PC-9 (cell line): Measurements from ENCODE around the gene BBC3. TPM values are rescaled to one million over a fixed set of nuclear protein-coding genes. Genes with fewer than 3 reads are reported as not detected.

Experiments
- BruUV-seq: library from RNA; stranded (reverse); fragments of 400-500 nt; replicated peaks from 2 replicates; lab custom pipeline; 2021; lab: Mats Ljungman, UMichigan
- CTCF ChIA-PET: fragments of 300-600 bp; sonication (Branson Sonifier 250); formaldehyde crosslinking; loops from one replicate; lab custom pipeline; 2022; ENCODE audit warnings: antibody characterized with exemption; lab: Charles Lee
- POLR2A ChIA-PET: fragments of 300-600 bp; sonication (Branson Sonifier 250); formaldehyde crosslinking; loops from one replicate; lab custom pipeline; 2022; ENCODE audit warnings: antibody characterized with exemption; ENCODE audit not compliant: unreplicated experiment; lab: Charles Lee
- DNase-seq, 2 experiments: peaks; one replicate each; pipeline versions ENCODE4 v3.0.0 to v3.0.0-alpha.2; 2015 to 2022; ENCODE audit warnings: mixed read lengths in 1 of 2
- H2AFZ ChIP-seq: fragments of 200-600 bp; sonication (generic); 2 replicates; pipeline ENCODE4 v1.8.1; 2017; ENCODE audit warnings: antibody characterized with exemption
- H3F3A ChIP-seq: fragments of 200-600 bp; sonication (generic); 2 replicates; pipeline ENCODE4 v1.8.1; 2017; ENCODE audit warnings: antibody characterized with exemption, mild to moderate bottlenecking, low read depth; ENCODE audit not compliant: insufficient read depth
- H3K27ac ChIP-seq: fragments of 200-600 bp; sonication (generic); 2 replicates; pipeline ENCODE4 v1.6.1; 2016; ENCODE audit warnings: mixed run types
- H3K27me3 ChIP-seq: fragments of 200-600 bp; sonication (generic); 2 replicates; pipeline ENCODE4 v1.6.1; 2016; ENCODE audit warnings: low read depth, mixed run types; ENCODE audit not compliant: insufficient read depth
- H3K36me3 ChIP-seq: fragments of 200-600 bp; sonication (generic); 2 replicates; pipeline ENCODE4 v1.6.1; 2016; ENCODE audit warnings: low read depth, mixed run types
- H3K4me1 ChIP-seq: fragments of 200-600 bp; sonication (generic); replicated peaks from 2 replicates; pipeline ENCODE4 v1.6.1; 2016; ENCODE audit warnings: mixed run types; ENCODE audit not compliant: insufficient read depth
- H3K4me2 ChIP-seq: fragments of 200-600 bp; sonication (generic); 2 replicates; pipeline ENCODE4 v1.6.1; 2017; ENCODE audit warnings: mixed run types
- H3K4me3 ChIP-seq: fragments of 200-600 bp; sonication (generic); 2 replicates; pipeline ENCODE4 v1.6.1; 2016; ENCODE audit warnings: mixed run types
- H3K79me2 ChIP-seq: fragments of 200-600 bp; sonication (generic); 2 replicates; pipeline ENCODE4 v1.6.1; 2017; ENCODE audit warnings: low read depth, mixed run types
- H3K9me2 ChIP-seq: fragments of 200-600 bp; sonication (generic); 2 replicates; pipeline ENCODE4 v1.8.1; 2017; ENCODE audit warnings: mild to moderate bottlenecking; ENCODE audit not compliant: insufficient read depth
- H3K9me3 ChIP-seq: fragments of 200-600 bp; sonication (generic); 2 replicates; pipeline ENCODE4 v1.8.1; 2016; ENCODE audit warnings: low read depth; ENCODE audit not compliant: insufficient read depth
- H4K20me1 ChIP-seq: fragments of 200-600 bp; sonication (generic); 2 replicates; pipeline ENCODE4 v1.8.1; 2017; ENCODE audit not compliant: insufficient read depth
- EZH2 ChIP-seq: fragments of 200-600 bp; sonication (generic); IDR thresholded peaks from 2 replicates; pipeline ENCODE4 v1.8.0; 2017; ENCODE audit warnings: antibody characterized with exemption, low read depth
- intact Hi-C: fragments of 100-400 bp; cut with micrococcal nuclease; formaldehyde crosslinking; loops from one replicate; pipeline ENCODE4 v1.10.0; 2022; ENCODE audit not compliant: unreplicated experiment
- total RNA-seq: library from RNA; stranded (reverse); gene quantifications from 2 replicates; pipeline ENCODE4 v1.2.3, GENCODE V29; 2021
- TF ChIP-seq, protein P1 (sequence below): fragments of 200-600 bp; sonication (generic); conservative IDR thresholded peaks from 2 replicates; pipeline ENCODE4 v1.6.1; 2017; ENCODE audit warnings: mixed run types, antibody characterized with exemption, mild to moderate bottlenecking, moderate library complexity

The BBC3 gene
- total RNA-seq, 1 experiment from 2014 or later = 18.8 TPM

DNA sequence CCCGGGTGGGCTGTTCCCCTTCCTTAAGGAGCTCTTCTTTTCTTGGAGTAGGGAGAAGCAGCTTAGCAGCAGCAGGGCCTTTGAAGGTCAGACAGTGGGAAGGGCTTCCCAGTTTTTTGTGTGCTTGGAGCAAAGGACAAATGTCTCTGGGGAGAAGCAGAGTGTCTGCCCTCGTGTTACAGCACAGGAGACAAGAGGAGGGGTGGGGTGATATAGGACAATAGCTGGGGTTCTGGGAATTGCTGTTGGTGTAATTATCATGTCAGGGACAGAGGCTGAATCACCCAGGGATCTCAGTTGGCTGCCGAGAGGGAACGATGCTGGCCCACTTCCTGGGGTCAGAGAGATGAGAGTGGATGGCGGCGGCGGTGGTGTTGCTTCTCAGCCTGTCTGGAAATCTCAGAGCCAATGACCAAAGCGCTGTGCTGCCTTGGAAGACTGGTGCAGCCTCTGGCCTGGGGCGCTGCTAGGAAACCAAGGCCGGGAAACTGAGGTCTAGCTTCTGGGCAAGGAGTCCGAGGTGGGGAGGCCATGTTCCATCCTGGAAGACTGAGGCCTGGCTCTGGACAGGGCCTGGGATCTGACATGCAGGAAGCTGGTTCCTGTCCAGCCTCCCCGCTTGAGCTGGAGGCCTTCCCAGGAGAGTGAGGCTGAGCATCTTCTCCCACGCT lies 44.9 kb upstream of the BBC3 start:
- Histone ChIP-seq H3F3A (peaks cover 57% of the 10 kb centered on the region), H3K4me1 (peaks cover 24% of the 10 kb centered on the region), H3K36me3 (no peaks in the 10 kb centered on the region), H3K79me2 (no peaks in the 10 kb centered on the region), H3K27ac (no peak overlapping the region), H3K4me2 (peak overlapping the region; percentile 70), H2AFZ (no peak overlapping the region), H3K27me3 (no peaks in the 10 kb centered on the region), H3K4me3 (no peak overlapping the region), H3K9me2 (no peaks in the 10 kb centered on the region), H3K9me3 (no peaks in the 10 kb centered on the region), H4K20me1 (no peaks in the 10 kb centered on the region)
- ChIA-PET CTCF (interaction anchor here (0.6 to 1.2 kb wide), 3 partner anchors 9 to 161 kb away, joined by 3 read pairs; no protein-coding TSS in a partner anchor), POLR2A (interaction anchor here (0.7 to 0.9 kb wide), 2 partner anchors 73 to 446 kb away, joined by 6 to 11 read pairs; partner anchors contain the start of gene DHX34)
- no peak for DNase-seq
- BruUV-seq = no TSS peak
- intact Hi-C loops = loop anchor here (10.0 kb wide), 1 partner anchor 329 kb away; the partner anchor contains the start of gene BICRA
- TF ChIP-seq EZH2 = no peak

DNA sequence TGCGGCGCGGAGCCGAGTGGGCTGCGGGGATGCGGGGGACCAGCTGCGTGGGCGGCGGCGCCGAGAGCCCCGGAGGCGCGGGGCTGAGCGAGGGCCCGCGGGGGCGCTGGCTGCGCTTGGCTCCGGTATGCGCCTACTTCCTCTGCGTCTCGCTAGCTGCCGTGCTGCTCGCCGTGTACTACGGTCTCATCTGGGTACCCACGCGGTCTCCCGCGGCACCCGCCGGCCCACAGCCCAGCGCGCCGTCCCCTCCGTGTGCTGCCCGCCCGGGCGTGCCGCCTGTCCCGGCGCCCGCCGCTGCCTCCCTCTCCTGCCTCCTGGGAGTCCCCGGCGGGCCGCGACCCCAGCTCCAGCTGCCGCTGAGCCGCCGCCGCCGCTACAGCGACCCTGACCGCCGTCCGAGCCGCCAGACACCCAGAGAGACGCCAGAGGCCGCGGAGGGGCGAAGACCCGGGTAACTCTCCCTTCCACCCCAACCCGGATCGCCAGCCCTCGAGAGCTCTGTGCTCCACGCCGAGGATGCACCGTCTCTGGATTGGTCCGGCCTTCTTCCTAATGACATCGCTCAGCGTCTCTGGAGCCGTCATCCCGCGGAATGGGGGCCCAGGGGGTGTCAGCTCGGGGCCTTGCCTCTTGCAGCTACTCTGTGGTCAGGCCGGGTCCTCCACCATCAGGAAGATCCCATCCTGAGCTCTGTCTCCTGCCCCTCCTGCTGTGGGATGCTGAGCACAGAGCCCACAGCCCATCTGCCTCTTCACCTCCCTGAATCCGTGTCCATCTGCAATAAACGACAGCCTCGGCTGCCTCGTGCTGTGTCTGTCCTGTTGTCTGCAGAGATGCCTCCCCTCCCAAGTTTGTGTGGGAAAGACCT lies 44.1 kb upstream of the BBC3 start:
- ChIA-PET POLR2A (interaction anchor here (0.6 to 1.8 kb wide), 7 partner anchors 13 to 929 kb away, joined by 4 to 33 read pairs (median 19); partner anchors contain the start of gene CCDC9), CTCF (interaction anchor here (0.7 to 1.2 kb wide), 3 partner anchors 10 to 119 kb away, joined by 3 to 4 read pairs (median 3); no protein-coding TSS in a partner anchor)
- no peak for TF ChIP-seq EZH2
- TF ChIP-seq, protein P1, sequence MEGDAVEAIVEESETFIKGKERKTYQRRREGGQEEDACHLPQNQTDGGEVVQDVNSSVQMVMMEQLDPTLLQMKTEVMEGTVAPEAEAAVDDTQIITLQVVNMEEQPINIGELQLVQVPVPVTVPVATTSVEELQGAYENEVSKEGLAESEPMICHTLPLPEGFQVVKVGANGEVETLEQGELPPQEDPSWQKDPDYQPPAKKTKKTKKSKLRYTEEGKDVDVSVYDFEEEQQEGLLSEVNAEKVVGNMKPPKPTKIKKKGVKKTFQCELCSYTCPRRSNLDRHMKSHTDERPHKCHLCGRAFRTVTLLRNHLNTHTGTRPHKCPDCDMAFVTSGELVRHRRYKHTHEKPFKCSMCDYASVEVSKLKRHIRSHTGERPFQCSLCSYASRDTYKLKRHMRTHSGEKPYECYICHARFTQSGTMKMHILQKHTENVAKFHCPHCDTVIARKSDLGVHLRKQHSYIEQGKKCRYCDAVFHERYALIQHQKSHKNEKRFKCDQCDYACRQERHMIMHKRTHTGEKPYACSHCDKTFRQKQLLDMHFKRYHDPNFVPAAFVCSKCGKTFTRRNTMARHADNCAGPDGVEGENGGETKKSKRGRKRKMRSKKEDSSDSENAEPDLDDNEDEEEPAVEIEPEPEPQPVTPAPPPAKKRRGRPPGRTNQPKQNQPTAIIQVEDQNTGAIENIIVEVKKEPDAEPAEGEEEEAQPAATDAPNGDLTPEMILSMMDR = no peak
- no peak overlapping the region for H3K27ac ChIP-seq
- peak overlapping the region; percentile 51; the same call in 1 of the 2 replicates for H3K4me3 ChIP-seq
- peak overlapping the region; percentile 70 for H3K4me2 ChIP-seq
- H3K9me3 ChIP-seq = no peaks in the 10 kb centered on the region
- no peak overlapping the region for H2AFZ ChIP-seq
- H3F3A ChIP-seq = peaks cover 49% of the 10 kb centered on the region
- H3K36me3 ChIP-seq = no peaks in the 10 kb centered on the region
- no peaks in the 10 kb centered on the region for H4K20me1 ChIP-seq
- intact Hi-C loops = loop anchor here (1.0 to 10.0 kb wide), 2 partner anchors 18 to 330 kb away; partner anchors contain the start of gene BICRA
- peaks cover 22% of the 10 kb centered on the region for H3K4me1 ChIP-seq
- H3K27me3 ChIP-seq = no peaks in the 10 kb centered on the region
- H3K9me2 ChIP-seq = no peaks in the 10 kb centered on the region
- DNase-seq = no peak
- no peaks in the 10 kb centered on the region for H3K79me2 ChIP-seq
- BruUV-seq = TSS peak; percentile 16

- H3F3A ChIP-seq = peaks cover 41% of the 10 kb centered on the region
- CTCF ChIA-PET = interaction anchor here (0.6 to 1.1 kb wide), 6 partner anchors 17 to 239 kb away, joined by 4 to 7 read pairs (median 5); partner anchors contain the start of genes CCDC9 and DHX34
- H3K27me3 ChIP-seq = no peaks in the 10 kb centered on the region
- BruUV-seq = no TSS peak
- H3K9me2 ChIP-seq = no peaks in the 10 kb centered on the region
- peaks cover 14% of the 10 kb centered on the region for H3K4me1 ChIP-seq
- H3K79me2 ChIP-seq = no peaks in the 10 kb centered on the region
- POLR2A ChIA-PET = interaction anchor here (0.5 to 1.8 kb wide), 21 partner anchors 12 to 1898 kb away, joined by 3 to 33 read pairs (median 8); partner anchors contain the start of genes CCDC9 and ZC3H4
- TF ChIP-seq, protein P1 = no peak
- no peak for TF ChIP-seq EZH2
- peak within 1 kb of the TSS; percentile 87 for H2AFZ ChIP-seq
- peak within 1 kb of the TSS; percentile 91 for H3K4me3 ChIP-seq
- H4K20me1 ChIP-seq = no peaks in the 10 kb centered on the region
- intact Hi-C loops = loop anchor here (1.0 to 10.0 kb wide), 2 partner anchors 17 to 331 kb away; partner anchors contain the start of gene BICRA
- peak; percentile 86 to 99 for DNase-seq
- H3K36me3 ChIP-seq = no peaks in the 10 kb centered on the region
- H3K27ac ChIP-seq = peak within 1 kb of the TSS; percentile 96
- peak within 1 kb of the TSS; percentile 96 for H3K4me2 ChIP-seq
- H3K9me3 ChIP-seq = no peaks in the 10 kb centered on the region
These were observed 43.3 kb upstream of the BBC3 start, which contains the start of gene INAFM1 for GRCh38 chr19:47274071-47274890. INAFM1 (plus strand) TSS chr19:47274885; CDS start chr19:47274920, 35 bp downstream.
